NOMO-1 treated with DMSO at 0.1 percent for 48 hours (cell line): Measurements from ENCODE around the gene OGG1.

ENCODE experiments used
- DNase-seq: peaks from one replicate; lab custom pipeline; 2025; ENCODE audit not compliant: unreplicated experiment; lab: John Stamatoyannopoulos, UW

The OGG1 gene

DNA sequence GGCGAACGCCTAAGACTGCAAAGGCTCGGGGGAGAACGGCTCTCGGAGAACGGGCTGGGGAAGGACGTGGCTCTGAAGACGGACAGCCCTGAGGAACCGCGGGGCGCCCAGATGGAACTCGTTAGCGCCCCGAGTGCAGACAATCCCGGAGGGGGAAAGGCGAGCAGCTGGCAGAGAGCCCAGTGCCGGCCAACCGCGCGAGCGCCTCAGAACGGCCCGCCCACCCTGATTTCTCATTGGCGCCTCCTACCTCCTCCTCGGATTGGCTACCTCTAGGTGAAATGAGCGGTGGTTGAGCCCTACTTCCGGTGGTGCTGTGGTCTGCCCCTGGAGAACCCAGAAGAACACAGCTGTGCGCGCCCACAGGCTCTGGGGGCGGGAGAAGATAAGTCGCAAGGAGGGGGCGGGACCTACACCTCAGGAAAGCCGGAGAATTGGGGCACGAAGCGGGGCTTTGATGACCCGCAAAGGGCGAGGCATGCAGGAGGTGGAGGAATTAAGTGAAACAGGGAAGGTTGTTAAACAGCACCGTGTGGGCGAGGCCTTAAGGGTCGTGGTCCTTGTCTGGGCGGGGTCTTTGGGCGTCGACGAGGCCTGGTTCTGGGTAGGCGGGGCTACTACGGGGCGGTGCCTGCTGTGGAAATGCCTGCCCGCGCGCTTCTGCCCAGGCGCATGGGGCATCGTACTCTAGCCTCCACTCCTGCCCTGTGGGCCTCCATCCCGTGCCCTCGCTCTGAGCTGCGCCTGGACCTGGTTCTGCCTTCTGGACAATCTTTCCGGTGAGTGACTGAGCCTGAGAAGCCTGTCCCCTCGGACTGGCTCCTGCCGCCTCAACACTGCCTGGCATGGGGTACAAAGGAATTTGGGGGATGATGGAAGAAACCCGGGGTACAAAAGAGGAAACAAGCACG, at the start of gene OGG1:
OGG1 (plus strand) TSS at position 308 of the 911 bp plus-strand sequence; CDS start at position 643, 335 bp downstream.
- peak; percentile 99 for DNase-seq

DNA sequence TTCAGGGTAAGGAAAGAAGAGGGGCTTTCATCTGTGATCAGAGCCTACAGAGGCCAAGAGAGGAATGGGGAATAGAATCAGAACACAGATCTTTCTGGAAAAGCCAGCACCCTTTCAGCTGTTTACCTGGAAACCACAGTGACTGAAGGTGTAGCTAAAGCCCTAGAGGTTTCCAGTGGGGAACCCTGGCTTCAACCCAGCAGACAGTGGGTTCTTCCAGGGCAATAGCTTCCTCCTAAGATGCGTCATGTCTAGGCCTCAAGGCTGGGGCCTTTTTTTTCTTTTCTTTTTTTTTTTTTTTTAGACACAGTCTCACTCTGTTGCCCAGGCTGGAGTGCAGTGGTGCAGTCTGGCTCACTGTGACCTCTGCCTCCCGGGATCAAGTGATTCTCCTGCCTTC, 49.2 kb upstream of the OGG1 start:
- no peak for DNase-seq

DNA sequence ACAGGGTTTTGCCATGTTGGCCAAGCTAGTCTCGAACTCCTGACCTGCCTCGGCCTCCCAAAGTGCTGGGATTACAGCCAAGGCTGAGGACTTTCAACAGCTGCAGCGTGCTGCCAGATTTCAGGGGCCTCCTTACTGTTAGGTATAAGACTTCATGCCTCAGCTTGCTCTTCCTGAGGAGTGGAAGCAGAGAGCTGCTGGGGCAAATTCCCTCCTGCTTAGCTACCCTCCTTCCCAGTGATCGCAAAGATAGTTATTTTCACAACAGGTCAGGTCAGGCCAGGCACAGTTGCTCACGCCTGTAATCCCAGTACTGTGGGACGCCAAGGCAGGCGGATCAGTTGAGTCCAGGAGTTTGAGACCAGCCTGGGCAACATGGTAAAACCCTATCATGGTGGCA, 48.7 kb upstream of the OGG1 start:
- no peak for DNase-seq

DNA sequence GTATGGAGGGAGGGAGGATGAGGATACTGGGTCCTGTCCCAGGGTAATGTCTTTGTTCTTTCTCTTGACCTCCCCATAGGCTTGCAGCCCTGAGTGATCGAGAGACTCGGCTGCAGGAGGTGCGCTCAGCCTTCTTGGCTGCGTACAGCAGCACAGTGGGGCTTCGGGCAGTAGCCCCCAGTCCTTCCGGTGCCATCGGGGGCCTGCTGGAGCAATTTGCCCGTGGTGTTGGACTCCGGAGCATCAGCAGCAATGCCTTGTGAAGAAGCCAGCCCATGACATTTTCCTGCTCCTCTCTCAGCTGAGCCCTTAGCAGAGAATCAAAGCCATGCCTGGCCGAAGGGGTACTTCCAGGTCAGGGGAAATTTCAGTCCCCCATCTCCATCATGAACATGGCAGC, 48.0 kb upstream of the OGG1 start:
- DNase-seq, result no peak

DNA sequence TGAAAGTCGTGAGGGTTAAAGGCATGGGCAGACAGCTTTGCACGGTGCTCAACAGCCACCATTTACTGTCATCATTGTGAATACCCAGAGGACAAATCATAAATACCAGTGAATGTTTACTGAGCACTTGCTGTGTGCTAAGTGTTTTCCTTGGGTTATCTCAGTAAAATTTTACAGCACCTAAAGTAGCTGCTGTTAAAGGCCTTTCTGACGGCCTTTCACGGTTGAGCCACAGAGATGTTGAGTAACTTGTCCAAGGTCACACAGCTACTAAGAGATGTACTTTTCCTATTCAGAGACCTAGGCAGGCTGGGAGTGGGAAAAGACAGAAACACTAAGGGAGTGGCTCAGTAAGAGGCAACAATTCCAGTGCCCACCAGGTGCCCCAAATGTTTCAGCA, 46.5 kb upstream of the OGG1 start:
- DNase-seq, result no peak

DNA sequence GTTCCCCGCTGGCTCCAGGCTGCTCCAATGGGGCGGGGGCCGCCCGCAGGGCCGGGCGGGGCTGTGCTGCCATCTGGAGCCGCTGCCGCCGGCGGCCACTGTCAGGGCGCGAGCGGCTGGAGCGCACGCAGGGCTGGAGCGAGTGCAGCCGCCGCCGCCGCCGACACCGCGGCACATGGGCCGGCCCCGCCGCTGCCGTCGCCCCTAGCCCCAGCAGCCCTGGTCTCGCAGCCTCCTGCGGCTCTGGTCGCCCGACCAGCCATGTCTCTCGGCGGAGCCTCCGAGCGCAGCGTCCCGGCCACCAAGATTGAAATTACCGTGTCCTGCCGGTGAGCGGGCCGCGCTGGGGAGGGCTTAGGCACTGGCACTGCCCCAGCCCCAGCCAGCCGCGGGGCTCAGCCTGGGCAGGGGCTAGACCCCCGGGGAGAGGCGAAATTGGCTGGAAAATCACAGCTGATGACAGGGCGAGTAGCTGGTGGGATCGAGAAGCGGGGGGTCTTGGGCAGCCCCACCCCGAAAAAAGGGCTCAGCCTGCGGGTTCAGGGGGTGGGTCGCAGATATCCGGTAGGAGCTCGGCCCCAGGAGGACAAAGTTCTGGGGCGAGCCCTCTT, 45.9 kb upstream of the OGG1 start, which contains the start of gene CPNE9:
CPNE9 (plus strand) TSS at position 98 of the 611 bp plus-strand sequence; CDS start at position 262, 164 bp downstream.
- no peak for DNase-seq

DNA sequence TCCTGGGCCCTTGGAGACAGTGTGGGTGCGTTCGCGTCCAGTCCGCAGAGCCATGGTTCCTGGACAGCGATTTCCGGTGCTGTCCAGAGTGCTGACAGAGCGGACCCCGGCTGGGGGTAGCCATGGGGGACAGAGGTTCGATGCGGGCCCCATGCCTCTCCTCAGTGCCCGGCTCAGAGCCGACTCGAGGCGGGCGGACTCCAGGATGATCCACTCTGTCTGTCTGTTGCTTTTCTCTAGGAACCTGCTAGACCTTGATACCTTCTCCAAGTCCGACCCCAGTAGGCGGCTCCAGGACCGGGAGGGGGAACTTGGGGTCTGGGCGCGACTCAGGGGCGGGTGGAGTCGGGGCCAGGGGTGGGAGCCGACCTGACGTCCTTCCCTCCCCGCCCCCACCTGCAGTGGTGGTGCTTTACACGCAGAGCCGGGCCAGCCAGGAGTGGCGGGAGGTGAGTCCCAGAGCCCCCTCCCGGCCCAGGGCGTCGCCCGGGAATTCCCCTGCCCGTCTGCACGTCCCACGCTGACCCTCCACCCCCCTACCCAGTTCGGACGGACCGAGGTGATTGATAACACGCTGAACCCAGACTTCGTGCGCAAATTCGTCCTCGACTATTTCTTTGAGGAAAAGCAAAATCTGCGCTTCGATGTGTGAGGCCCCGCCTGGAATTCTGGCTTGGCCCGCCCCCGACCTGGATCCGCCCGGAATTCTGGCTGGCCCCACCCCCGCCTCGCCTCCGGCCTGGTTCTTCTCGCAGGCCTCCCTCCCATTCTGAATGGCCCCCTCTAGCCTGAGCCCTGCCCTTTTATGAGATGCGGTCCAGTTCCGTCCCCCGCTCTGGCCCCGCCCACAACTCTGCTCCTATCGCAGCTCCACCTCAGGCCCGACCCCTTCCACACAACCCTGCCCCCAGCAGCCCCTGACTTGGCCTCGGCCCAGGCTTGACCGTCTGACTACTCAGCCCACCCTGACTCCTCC, 45.1 kb upstream of the OGG1 start:
- DNase-seq, result no peak

DNA sequence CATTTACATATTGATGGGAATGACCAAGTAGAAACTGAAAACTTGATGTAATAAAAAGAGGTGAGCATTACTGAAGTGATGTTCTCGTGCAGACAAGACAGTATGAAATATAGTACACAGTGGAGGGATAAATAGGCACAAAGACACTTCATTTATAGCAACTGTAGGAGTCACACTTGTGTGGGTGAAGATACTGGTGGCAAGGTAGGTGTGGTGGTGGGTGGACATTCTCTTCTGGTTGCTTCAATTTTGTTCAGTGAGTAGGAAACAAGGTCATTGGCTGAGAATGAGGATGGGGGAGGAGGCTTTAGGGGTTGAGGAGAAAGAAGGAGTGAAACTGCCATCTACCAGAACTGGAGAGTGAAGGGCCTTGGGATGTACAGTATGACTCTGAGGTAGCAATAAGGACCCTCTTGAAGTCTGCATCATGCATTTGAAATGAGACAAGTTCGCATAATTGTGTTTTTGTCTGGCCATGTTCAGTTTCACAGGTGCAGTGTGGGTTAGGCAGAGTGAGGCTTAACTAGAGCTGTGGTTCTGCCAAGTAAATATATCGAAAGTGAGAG, 39.5 kb upstream of the OGG1 start:
- no peak for DNase-seq

DNA sequence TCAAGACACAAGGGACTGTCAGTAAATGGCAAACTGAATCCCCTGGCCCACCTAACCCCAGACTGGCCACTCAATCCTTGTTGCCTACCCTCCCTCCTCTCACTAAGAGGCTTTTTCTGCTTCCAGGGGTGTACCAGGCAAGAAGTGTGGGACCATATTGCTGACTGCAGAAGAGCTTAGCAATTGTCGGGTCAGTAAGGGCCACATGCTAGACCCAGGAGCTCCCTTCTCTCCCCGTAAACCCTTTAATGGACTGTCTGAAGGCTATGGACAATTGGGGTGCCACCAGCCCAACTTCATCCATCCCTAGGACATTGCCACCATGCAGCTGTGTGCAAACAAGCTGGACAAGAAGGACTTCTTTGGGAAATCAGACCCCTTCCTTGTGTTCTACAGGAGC, 37.3 kb upstream of the OGG1 start:
- DNase-seq, result no peak

DNA sequence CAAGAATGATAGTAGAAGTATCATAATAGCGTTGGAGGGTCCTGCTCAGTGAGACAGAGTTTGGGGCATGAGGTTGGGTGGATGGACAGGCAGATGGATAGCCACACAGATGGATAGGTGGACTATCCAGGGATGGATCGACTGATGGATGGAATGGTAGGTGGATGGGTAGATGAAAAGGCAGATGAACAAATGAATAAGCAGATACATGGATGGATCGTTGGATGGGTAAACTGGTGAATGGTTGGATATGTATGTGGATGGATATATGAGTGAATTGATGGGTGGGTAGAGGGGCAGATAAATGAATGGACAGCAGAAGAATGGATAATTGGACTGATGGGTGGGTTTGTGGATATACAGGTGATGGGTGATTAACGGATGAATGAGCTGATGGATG, 36.6 kb upstream of the OGG1 start:
- DNase-seq, result no peak

DNA sequence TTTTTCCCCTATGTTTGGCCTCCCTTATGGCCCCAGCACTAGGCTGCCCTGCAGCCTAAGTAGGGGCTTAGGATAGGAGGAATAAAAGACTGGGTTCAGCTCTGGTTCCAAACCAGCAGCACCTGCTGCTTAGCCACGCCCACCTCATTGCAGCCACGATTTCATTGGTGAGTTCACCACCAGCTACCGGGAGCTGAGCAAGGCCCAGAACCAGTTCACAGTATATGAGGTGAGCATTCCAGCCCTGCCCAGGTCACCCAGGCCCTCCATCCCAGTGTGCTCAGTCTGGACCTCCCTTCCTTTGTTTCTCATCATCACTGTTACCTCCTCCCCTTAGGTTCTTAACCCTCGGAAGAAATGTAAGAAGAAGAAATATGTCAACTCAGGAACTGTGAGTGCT, 34.6 kb upstream of the OGG1 start:
- peak; percentile 29 for DNase-seq

DNA sequence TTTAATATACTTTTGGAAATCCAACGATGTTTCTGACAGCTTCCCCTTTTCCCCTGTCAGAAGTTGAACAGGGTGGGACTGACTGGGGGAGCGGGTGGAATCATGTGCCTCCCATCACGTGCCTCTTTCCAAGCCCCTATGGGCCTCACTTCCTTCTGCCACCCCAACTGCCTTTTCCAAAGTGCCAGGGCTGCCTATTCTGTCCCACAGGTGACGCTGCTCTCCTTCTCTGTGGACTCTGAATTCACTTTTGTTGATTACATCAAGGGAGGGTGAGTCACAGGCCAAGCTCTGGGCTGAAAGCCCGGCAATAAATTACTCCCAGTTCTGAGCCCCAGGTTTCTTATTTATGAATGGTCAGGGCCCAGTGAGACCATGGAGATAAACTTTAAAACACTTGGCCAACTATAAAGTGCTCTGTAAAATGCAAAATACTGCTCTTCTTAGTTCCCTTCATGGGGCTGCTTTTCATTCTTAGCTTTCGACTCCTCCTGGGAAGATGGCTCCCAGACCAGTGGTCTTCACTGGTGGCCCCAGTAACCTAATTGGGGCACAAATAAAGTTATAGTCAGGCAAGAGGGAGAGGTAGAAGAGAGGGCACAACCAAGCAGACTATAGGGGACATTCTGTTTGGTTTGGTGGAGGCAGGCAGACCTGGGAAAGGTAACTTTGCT, 33.9 kb upstream of the OGG1 start:
- DNase-seq, result peak; percentile 93

DNA sequence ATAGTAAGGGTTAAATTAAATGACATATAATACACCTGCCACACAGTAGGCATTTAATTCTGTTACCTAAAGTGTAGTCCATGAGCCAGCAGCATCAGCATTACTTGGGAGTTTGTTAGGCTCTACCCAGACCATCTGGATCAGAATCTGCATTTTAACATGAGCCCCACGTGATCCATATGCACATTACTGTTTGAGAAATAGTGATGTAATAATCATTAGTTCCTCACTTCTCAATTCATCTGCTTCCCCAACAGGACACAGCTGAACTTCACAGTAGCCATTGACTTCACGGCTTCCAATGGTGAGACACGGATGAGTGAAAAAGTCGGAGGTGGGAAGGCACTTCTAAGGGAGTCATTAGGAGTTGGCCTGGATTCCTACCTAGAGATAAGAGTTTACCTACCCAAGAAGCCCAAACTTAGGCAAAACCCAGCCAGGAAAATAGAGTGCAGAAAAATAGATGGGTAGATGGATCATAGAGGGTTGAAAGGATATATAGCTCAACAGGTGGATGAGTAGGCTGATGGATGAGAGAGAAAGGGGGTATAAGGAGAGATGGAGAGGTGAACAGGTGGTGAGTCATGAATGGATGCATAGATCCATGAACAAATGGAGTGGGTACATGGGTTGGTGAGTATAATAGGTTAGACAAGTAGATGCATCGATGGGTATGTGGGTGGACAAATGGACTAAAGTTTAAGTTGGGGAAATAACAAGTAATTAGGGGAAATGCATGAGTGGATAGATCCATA, 32.8 kb upstream of the OGG1 start:
- no peak for DNase-seq

DNA sequence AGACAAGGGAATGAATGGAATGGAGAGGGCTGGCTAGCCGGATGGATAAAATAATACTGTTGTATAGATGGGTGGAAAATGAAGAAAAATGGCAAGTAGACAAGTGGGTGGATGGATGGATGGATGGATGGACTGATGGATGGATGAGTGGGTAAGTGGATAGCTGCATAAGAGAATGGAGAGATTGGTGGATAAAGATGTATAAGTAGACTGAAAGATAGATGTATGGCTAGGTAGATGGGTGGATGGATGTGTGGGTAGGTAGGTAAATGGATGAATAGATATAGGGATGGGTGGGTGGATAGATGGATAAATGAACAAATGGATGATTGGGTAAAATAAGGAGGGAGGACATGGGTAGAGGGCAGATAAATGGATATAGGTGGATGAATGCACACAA, 32.2 kb upstream of the OGG1 start:
- DNase-seq, result no peak

DNA sequence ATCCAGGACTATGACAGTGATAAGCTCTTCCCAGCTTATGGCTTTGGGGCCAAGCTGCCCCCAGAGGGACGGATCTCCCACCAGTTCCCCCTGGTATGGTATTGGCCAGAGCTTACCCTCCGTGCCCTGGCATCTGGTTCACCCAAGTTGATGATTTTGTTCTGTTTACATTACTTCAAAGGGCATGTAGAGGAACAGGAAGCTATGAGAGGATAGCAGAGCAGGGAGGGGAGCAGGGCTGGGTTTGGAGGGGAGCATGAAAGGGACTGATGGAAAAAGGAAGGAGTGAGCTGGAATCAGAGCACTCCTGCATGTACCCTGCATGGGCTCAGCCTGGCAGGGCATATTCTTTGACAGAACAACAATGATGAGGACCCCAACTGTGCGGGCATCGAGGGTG, 31.6 kb upstream of the OGG1 start:
- no peak for DNase-seq

DNA sequence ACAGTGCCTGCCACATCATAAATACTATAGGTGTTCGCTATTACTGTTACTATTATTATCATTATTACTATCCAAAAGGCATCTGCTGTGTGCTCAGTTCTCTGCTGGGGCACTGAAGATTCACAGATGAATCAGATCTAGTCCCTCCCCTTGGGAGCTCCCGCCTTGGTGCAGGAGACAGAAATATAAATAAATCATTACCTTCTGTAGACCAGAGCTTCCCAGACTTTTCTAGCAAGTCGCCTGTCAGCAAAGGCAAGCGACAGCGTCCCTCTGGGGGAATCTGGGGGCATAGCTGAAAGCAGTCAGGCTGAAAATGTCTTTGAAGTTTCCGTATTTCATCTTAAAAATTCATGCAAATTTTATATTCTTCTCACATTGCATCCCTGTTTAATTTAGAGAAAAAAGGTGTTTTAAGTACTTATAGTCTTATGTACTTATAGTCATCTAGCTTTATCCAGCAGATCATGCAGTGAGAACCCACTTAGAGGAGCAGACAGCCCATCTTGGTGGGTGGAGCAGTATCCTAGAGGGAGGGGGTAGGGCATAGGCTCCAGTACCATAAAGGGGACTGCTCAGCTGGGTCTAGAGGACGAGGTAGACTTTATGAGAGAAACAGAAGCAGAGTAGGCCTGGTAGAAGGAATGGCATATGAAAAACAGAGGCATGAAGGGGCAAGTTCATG, 28.6 kb upstream of the OGG1 start:
- DNase-seq, result no peak

DNA sequence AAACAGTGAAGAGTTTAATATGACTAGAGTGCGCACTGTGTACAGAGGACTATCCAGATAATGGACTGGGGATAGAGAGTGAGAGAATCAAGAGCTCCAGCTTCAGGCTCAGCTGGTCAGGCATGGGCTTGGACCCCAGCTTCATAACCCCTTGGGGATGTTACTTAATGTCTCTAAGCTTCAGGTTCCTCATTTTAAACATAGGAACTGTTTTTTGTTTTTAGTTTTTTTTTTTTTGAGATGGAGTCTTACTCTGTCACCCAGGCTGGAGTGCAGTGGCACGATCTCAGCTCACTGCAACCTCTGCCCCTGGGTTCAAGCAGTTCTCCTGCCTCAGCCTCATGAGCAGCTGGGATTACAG, 28.1 kb upstream of the OGG1 start:
- peak; percentile 9 for DNase-seq

DNA sequence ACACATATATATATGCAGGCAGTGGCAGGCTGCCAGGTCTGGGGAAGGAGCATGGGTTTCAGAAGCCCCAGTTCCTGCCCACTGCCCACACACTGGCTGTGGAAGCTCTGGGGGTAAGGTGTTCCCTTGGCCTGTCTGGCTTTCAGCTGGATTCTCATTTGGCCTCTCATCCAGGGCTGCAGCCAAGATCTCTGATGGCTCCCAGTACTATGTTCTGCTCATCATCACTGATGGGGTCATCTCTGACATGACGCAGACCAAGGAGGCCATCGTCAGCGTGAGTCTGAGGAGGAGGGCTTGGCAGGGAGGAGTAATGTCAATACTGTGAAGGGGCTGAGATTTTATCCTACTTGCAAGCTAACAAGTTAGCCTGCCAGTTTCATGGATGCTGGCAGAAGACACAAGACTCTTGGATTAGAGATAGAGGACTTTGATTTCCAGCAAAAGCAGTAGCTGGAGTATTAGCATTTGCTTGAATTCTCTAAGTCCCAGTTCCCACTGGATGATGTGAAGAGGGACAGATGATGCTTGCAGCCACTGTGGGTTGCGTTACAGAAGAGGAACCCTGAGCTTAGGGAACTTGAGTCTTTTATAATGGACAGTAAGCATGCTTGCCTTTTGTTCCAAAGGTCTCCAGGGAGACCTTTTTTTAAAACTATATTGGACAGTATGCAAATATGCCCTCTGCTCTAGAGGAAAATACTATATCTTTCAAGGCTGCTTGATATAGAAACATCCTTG, 23.8 kb upstream of the OGG1 start:
- no peak for DNase-seq
